NCI-H146 treated with DMSO at 0.1 percent for 48 hours (cell line): ENCODE data around the gene ZRANB2.
A peak's percentile ranks its signal among the peaks of the same experiment; 100 is the strongest.

Experiments used
- DNase-seq: peaks from one replicate; lab custom pipeline; 2025; ENCODE audit not compliant: unreplicated experiment; lab: John Stamatoyannopoulos, UW

ZRANB2 gene

GRCh38 chr1:71080739-71081696 is at the start of gene ZRANB2:
Gene ZRANB2, minus strand, starts transcription at chr1:71081035. Its CDS starts 40 bp downstream, at chr1:71080995.
- peak; percentile 92 for DNase-seq

- no peak for DNase-seq
These were observed 47.2 kb upstream of the ZRANB2 start for GRCh38 chr1:71128060-71128459.

- no peak for DNase-seq
These were observed 37.3 kb upstream of the ZRANB2 start for GRCh38 chr1:71118086-71118485.

- DNase-seq = no peak
These were observed 35.9 kb upstream of the ZRANB2 start for GRCh38 chr1:71116729-71117128.

GRCh38 chr1:71106658-71107322 is 26.0 kb upstream of the ZRANB2 start:
- no peak for DNase-seq

GRCh38 chr1:71104417-71104816 is 23.6 kb upstream of the ZRANB2 start:
- no peak for DNase-seq

GRCh38 chr1:71101839-71102376 is 21.1 kb upstream of the ZRANB2 start:
- no peak for DNase-seq

GRCh38 chr1:71097428-71097827 is 16.6 kb upstream of the ZRANB2 start:
- no peak for DNase-seq

- no peak for DNase-seq
These were observed 14.1 kb upstream of the ZRANB2 start for GRCh38 chr1:71094913-71095312.

GRCh38 chr1:71093938-71094337 is 13.1 kb upstream of the ZRANB2 start:
- peak; percentile 32 for DNase-seq

GRCh38 chr1:71089536-71090270 is 8.9 kb upstream of the ZRANB2 start:
- no peak for DNase-seq

GRCh38 chr1:71088645-71089287 is 7.9 kb upstream of the ZRANB2 start:
- no peak for DNase-seq

- DNase-seq = no peak
These were observed 6.9 kb upstream of the ZRANB2 start for GRCh38 chr1:71087713-71088112.

GRCh38 chr1:71087060-71087459 is 6.2 kb upstream of the ZRANB2 start:
- DNase-seq = no peak

GRCh38 chr1:71086331-71086730 is 5.5 kb upstream of the ZRANB2 start:
- peak; percentile 14 for DNase-seq

- no peak for DNase-seq
These were observed 2.4 kb upstream of the ZRANB2 start for GRCh38 chr1:71083271-71083670.

- DNase-seq = no peak
These were observed 854 bp upstream of the ZRANB2 start for GRCh38 chr1:71081697-71082080.

- peak; percentile 41 for DNase-seq
These were observed 551 bp downstream of the ZRANB2 start for GRCh38 chr1:71080230-71080738.

- no peak for DNase-seq
These were observed 6.2 kb downstream of the ZRANB2 start for GRCh38 chr1:71074681-71075080.

GRCh38 chr1:71072273-71072672 is 8.6 kb downstream of the ZRANB2 start:
- DNase-seq = no peak

- no peak for DNase-seq
These were observed 9.1 kb downstream of the ZRANB2 start for GRCh38 chr1:71071720-71072119.
